HG03135 (cell line): ENCODE results near the gene CES4A.

Experiments
- ATAC-seq: cut with Tn5 transposase; IDR thresholded peaks from one replicate; pipeline ENCODE4 v1.9.1; 2021; ENCODE audit warnings: mild to moderate bottlenecking, moderate library complexity; ENCODE audit not compliant: unreplicated experiment

The CES4A gene

GRCh38 chr16:67017810-67018488, 29.6 kb downstream of the CES4A start:
- peak; percentile 81 for ATAC-seq

- ATAC-seq: no peak
Observed at GRCh38 chr16:67019171-67019570, 30.8 kb downstream of the CES4A start.

GRCh38 chr16:67021321-67021720, 32.9 kb downstream of the CES4A start:
- no peak for ATAC-seq

- no peak for ATAC-seq
Observed at GRCh38 chr16:67022531-67023214, 34.3 kb downstream of the CES4A start.

GRCh38 chr16:67023689-67024088, 35.3 kb downstream of the CES4A start:
- no peak for ATAC-seq

GRCh38 chr16:67024384-67025209, 36.2 kb downstream of the CES4A start:
- ATAC-seq: no peak

- no peak for ATAC-seq
Observed at GRCh38 chr16:67025210-67025550, 36.8 kb downstream of the CES4A start.

- ATAC-seq: no peak
Observed at GRCh38 chr16:67026570-67026969, 38.2 kb downstream of the CES4A start.

GRCh38 chr16:67027046-67027445, 38.7 kb downstream of the CES4A start:
- ATAC-seq: no peak

- no peak for ATAC-seq
Observed at GRCh38 chr16:67028167-67028695, 39.8 kb downstream of the CES4A start.

- ATAC-seq: peak; percentile 78
Observed at GRCh38 chr16:67028696-67029253, 40.4 kb downstream of the CES4A start, which contains the start of gene CBFB. Gene CBFB, plus strand, starts transcription at chr16:67029149. Its CDS starts 259 bp downstream, at chr16:67029408.

- ATAC-seq: peak; percentile 40
Observed at GRCh38 chr16:67029254-67030096, 41.1 kb downstream of the CES4A start.

- ATAC-seq: no peak
Observed at GRCh38 chr16:67030221-67030962, 42.0 kb downstream of the CES4A start.

GRCh38 chr16:67034487-67034886, 46.1 kb downstream of the CES4A start:
- no peak for ATAC-seq

- ATAC-seq: no peak
Observed at GRCh38 chr16:67035364-67035763, 47.0 kb downstream of the CES4A start.

- ATAC-seq: no peak
Observed at GRCh38 chr16:67036323-67036741, 47.9 kb downstream of the CES4A start.

- ATAC-seq: no peak
Observed at GRCh38 chr16:67039260-67040020, 51.1 kb downstream of the CES4A start.

- ATAC-seq: no peak
Observed at GRCh38 chr16:67040166-67040565, 51.8 kb downstream of the CES4A start.

- ATAC-seq: no peak
Observed at GRCh38 chr16:67040906-67041305, 52.5 kb downstream of the CES4A start.
